ENCODE measurements around the gene PITPNM2. TPM values are rescaled to one million over a fixed set of nuclear protein-coding genes. Genes with fewer than 3 reads are reported as not detected.

PITPNM2 gene
- 2.2 and 3.6 TPM in 2 replicates for total RNA-seq
- polyA plus RNA-seq, result 5.7 and 6.3 TPM in 2 replicates

DNA sequence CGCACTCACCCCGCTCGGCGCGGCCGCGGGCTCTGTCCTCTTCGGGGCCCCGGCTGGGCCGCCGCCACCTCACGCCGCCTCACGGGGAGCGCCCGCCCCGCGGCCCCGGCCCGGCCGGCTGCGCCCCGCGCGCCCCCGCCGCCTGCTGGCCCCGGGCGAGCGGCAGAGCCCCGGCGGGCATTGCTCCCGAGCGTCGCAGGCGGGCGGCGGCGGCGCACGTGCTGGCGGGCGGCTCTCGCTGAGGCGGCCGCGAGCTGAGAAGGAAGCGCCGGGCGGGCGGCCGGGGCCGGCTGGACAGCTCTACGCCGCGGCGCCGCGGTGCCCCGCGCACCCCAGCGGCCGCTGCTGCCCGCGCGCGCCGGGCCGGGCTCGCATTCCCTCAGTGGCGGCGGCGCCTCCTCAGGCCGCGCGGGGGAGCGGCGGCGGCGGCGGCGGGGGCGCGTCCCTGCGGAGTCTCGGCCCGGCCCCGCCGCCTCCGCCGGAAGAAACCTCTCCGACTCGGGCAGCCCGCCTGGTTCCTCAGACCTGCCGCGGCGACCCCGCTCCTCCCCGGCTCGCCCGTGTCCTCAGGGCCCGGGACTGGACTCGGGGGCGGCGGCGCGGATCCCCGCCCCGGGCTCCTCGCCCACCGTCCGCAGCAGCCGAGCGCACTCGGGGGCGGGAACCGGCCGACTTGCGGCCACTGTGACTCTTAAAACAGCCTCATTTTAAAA lies at the start of gene PITPNM2:
Gene PITPNM2, minus strand, starts transcription at position 347 of the 713 bp plus-strand sequence. CDS start 116,500 bp downstream, outside the sequence.
- H3K27ac ChIP-seq, result peak within 1 kb of the TSS; percentile 95
- DNase-seq (ENCODE audit: low spot score), result peak; percentile 92
- H3K79me2 ChIP-seq, result peaks cover 24% of the 10 kb centered on the region
- H3K4me3 ChIP-seq, result peak within 1 kb of the TSS; percentile 100
- H3K4me1 ChIP-seq (ENCODE audit: insufficient read depth), result peaks cover 26% of the 10 kb centered on the region
- TF ChIP-seq EZH2phosphoT487 (IDR thresholded peaks at IDR 0.05; ENCODE audit: low read depth, severe bottlenecking, unreplicated experiment) (no peak), EZH2 (IDR thresholded peaks at IDR 0.05; ENCODE audit: borderline replicate concordance) (no peak)
- TF ChIP-seq, protein P1, sequence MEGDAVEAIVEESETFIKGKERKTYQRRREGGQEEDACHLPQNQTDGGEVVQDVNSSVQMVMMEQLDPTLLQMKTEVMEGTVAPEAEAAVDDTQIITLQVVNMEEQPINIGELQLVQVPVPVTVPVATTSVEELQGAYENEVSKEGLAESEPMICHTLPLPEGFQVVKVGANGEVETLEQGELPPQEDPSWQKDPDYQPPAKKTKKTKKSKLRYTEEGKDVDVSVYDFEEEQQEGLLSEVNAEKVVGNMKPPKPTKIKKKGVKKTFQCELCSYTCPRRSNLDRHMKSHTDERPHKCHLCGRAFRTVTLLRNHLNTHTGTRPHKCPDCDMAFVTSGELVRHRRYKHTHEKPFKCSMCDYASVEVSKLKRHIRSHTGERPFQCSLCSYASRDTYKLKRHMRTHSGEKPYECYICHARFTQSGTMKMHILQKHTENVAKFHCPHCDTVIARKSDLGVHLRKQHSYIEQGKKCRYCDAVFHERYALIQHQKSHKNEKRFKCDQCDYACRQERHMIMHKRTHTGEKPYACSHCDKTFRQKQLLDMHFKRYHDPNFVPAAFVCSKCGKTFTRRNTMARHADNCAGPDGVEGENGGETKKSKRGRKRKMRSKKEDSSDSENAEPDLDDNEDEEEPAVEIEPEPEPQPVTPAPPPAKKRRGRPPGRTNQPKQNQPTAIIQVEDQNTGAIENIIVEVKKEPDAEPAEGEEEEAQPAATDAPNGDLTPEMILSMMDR (IDR thresholded peaks at IDR 0.05; ENCODE audit: poor library complexity), result no peak
- H2AFZ ChIP-seq, result peak within 1 kb of the TSS; percentile 100
- H3K36me3 ChIP-seq (replicated peaks; ENCODE audit: insufficient read depth, low read depth), result no peaks in the 10 kb centered on the region
- H3K9me3 ChIP-seq (ENCODE audit: low read depth), result no peaks in the 10 kb centered on the region
- no peaks in the 10 kb centered on the region for H3K27me3 ChIP-seq
- H3K9me2 ChIP-seq (replicated peaks; ENCODE audit: insufficient read depth), result no peaks in the 10 kb centered on the region
- H4K20me1 ChIP-seq (ENCODE audit: insufficient read depth, poor library complexity, severe bottlenecking), result no peaks in the 10 kb centered on the region
- peak within 1 kb of the TSS; percentile 100 for H3K4me2 ChIP-seq
- WGBS (ENCODE audit: low lambda C conversion rate, missing lambda C conversion rate), result 1% methylated on average over 56 of the region's 119 CpGs

DNA sequence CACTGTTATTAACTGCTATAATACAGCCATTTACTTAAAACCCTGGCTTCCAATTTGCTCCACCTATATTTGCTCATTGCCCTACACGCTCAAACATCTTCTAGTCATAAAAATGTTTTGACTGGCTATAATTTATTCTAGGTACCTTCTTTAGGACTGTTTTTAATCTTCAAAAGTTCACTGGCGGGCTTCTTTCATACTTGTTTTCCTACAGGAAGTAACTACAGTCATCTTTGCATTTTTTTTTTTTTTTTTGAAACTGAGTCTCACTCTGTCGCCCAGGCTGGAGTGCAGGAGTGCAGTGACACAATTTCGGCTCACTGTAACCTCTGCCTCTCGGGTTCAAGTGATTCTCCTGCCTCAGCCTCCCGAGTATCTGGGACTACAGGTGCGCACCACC lies 49.5 kb upstream of the PITPNM2 start:
- Histone ChIP-seq H3K4me2 (no peak overlapping the region), H3K27ac (no peak overlapping the region), H3K36me3 (replicated peaks; ENCODE audit: insufficient read depth, low read depth) (no peaks in the 10 kb centered on the region), H3K27me3 (no peaks in the 10 kb centered on the region), H3K4me3 (no peak overlapping the region), H3K4me1 (ENCODE audit: insufficient read depth) (no peaks in the 10 kb centered on the region), H3K9me2 (replicated peaks; ENCODE audit: insufficient read depth) (no peaks in the 10 kb centered on the region), H3K9me3 (ENCODE audit: low read depth) (no peaks in the 10 kb centered on the region), H2AFZ (no peak overlapping the region), H3K79me2 (no peaks in the 10 kb centered on the region), H4K20me1 (ENCODE audit: insufficient read depth, poor library complexity, severe bottlenecking) (no peaks in the 10 kb centered on the region)
- DNase-seq (ENCODE audit: low spot score), result no peak
- 92% methylated on average over 7 of the region's 7 CpGs for WGBS (ENCODE audit: low lambda C conversion rate, missing lambda C conversion rate)
- TF ChIP-seq, protein P1 (IDR thresholded peaks at IDR 0.05; ENCODE audit: poor library complexity), result no peak

DNA sequence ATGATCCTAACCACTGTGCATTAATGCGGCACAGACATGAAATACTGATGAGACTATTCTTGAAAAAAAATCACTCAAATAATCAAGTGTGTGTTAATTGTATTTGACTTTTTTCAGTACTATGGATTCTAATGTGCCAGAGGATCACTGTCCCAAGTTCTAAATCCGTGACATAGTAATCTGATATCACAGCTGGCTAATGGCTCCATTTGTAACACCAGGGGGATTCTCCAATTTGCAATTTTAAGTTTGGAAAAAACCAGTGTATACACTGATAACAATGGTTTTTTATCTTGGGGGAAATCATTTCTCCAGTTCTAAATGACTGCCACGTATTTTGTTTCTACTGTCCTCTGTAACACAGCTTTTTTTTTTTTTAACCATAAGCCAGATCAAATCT lies 49.0 kb upstream of the PITPNM2 start:
- Histone ChIP-seq H3K79me2 (no peaks in the 10 kb centered on the region), H4K20me1 (ENCODE audit: insufficient read depth, poor library complexity, severe bottlenecking) (no peaks in the 10 kb centered on the region), H3K4me1 (ENCODE audit: insufficient read depth) (no peaks in the 10 kb centered on the region), H3K27ac (no peak overlapping the region), H3K9me3 (ENCODE audit: low read depth) (no peaks in the 10 kb centered on the region), H3K9me2 (replicated peaks; ENCODE audit: insufficient read depth) (no peaks in the 10 kb centered on the region), H2AFZ (no peak overlapping the region), H3K36me3 (replicated peaks; ENCODE audit: insufficient read depth, low read depth) (no peaks in the 10 kb centered on the region), H3K27me3 (no peaks in the 10 kb centered on the region), H3K4me3 (no peak overlapping the region), H3K4me2 (no peak overlapping the region)
- DNase-seq (ENCODE audit: low spot score), result no peak
- no peak for TF ChIP-seq EZH2phosphoT487 (IDR thresholded peaks at IDR 0.05; ENCODE audit: low read depth, severe bottlenecking, unreplicated experiment)
- no peak for TF ChIP-seq EZH2 (IDR thresholded peaks at IDR 0.05; ENCODE audit: borderline replicate concordance)
- TF ChIP-seq, protein P1 (IDR thresholded peaks at IDR 0.05; ENCODE audit: poor library complexity), result no peak
- WGBS (ENCODE audit: low lambda C conversion rate, missing lambda C conversion rate), result 92% methylated on average over 3 of the region's 3 CpGs

All from hepatocyte (in vitro differentiated cells).